IMR-90 (cell line): Measurements from ENCODE around the gene MFNG. TPM values are rescaled to one million over a fixed set of nuclear protein-coding genes. Genes with fewer than 3 reads are reported as not detected.

Experiments used
- ATAC-seq: fragments of 200-7000 bp; cut with Tn5 transposase; 2 replicates; pipeline ENCODE4 v1.9.1; 2020; ENCODE audit warnings: low read depth, mild to moderate bottlenecking, moderate library complexity
- BruUV-seq: library from RNA; stranded (reverse); fragments of 400-500 nt; replicated peaks from 2 replicates; lab custom pipeline; 2021; lab: Mats Ljungman, UMichigan
- CTCF ChIA-PET: fragments of 300-600 bp; formaldehyde crosslinking; extraction: SDS; loops from one replicate; lab custom pipeline; 2021; ENCODE audit warnings: antibody characterized with exemption; lab: Yijun Ruan, JAX
- POLR2A ChIA-PET: fragments of 300-600 bp; sonication (Branson Sonifier 250); formaldehyde crosslinking; loops from one replicate; lab custom pipeline; 2022; ENCODE audit warnings: antibody characterized with exemption; ENCODE audit not compliant: unreplicated experiment; lab: Charles Lee
- DNase-seq: peaks from one replicate; pipeline ENCODE4 v3.0.0; 2013
- H2AFZ ChIP-seq: replicated peaks from 2 replicates; pipeline ENCODE3; 2013; ENCODE audit warnings: low read length, mild to moderate bottlenecking; ENCODE audit not compliant: poor library complexity
- H2AK5ac ChIP-seq: 2 replicates; pipeline ENCODE4 v1.6.1; 2013; ENCODE audit warnings: low read depth, low read length, inconsistent platforms
- H2AK9ac ChIP-seq: replicated peaks from 2 replicates; pipeline ENCODE3; 2013; ENCODE audit warnings: mild to moderate bottlenecking, low read depth, low read length, moderate library complexity; ENCODE audit not compliant: poor library complexity
- H2BK120ac ChIP-seq: 2 replicates; pipeline ENCODE4 v1.6.1; 2013; ENCODE audit warnings: low read depth, low read length, inconsistent platforms
- H2BK15ac ChIP-seq: 3 replicates; pipeline ENCODE4 v1.6.1; 2013; ENCODE audit warnings: low read depth, low read length, inconsistent platforms
- H2BK20ac ChIP-seq: 2 replicates; pipeline ENCODE4 v1.6.1; 2013; ENCODE audit warnings: low read depth, mild to moderate bottlenecking, inconsistent platforms, low read length, moderate library complexity
- H2BK5ac ChIP-seq: 2 replicates; pipeline ENCODE4 v1.6.1; 2013; ENCODE audit warnings: mild to moderate bottlenecking, low read depth, low read length, inconsistent platforms; ENCODE audit not compliant: poor library complexity, severe bottlenecking
- H3K14ac ChIP-seq: replicated peaks from 2 replicates; pipeline ENCODE4 v1.6.1; 2013; ENCODE audit warnings: low read depth, low read length, inconsistent platforms
- H3K18ac ChIP-seq: 2 replicates; pipeline ENCODE4 v1.6.1; 2013; ENCODE audit warnings: low read depth, low read length, control low read depth
- H3K23ac ChIP-seq: 2 replicates; pipeline ENCODE4 v1.6.1; 2013; ENCODE audit warnings: low read depth, low read length, inconsistent platforms
- H3K27ac ChIP-seq: 2 replicates; pipeline ENCODE4 v1.5.1; 2013; ENCODE audit warnings: mild to moderate bottlenecking, control low read depth, low read length; ENCODE audit not compliant: insufficient read depth
- H3K27me3 ChIP-seq: 2 replicates; pipeline ENCODE4 v1.6.1; 2013; ENCODE audit warnings: low read length; ENCODE audit not compliant: control insufficient read depth, insufficient read depth
- H3K36me3 ChIP-seq: 2 replicates; pipeline ENCODE4 v1.6.1; 2013; ENCODE audit warnings: low read length, mixed read lengths; ENCODE audit not compliant: control insufficient read depth, insufficient read depth
- H3K4ac ChIP-seq: 2 replicates; pipeline ENCODE4 v1.6.1; 2013; ENCODE audit warnings: low read depth, low read length, inconsistent platforms
- H3K4me1 ChIP-seq: 2 replicates; pipeline ENCODE4 v1.6.1; 2013; ENCODE audit warnings: low read length, mixed read lengths; ENCODE audit not compliant: control insufficient read depth, insufficient read depth
- H3K4me2 ChIP-seq: 2 replicates; pipeline ENCODE4 v1.6.1; 2013; ENCODE audit warnings: low read depth, mild to moderate bottlenecking, control low read depth, low read length, moderate library complexity
- H3K4me3 ChIP-seq: 2 replicates; pipeline ENCODE4 v1.5.1; 2013; ENCODE audit warnings: low read depth, mild to moderate bottlenecking, control low read depth, low read length, moderate library complexity; ENCODE audit not compliant: insufficient read depth
- H3K56ac ChIP-seq: 2 replicates; pipeline ENCODE4 v1.6.1; 2013; ENCODE audit warnings: low read length, inconsistent platforms; ENCODE audit not compliant: insufficient read depth; ENCODE audit errors: extremely low read depth
- H3K79me1 ChIP-seq, 2 experiments: 2 replicates each; pipeline ENCODE4 v1.6.1; 2013; ENCODE audit warnings: low read length in 2 of 2, inconsistent platforms in 1 of 2, low read depth in 1 of 2
- H3K9ac ChIP-seq: 2 replicates; pipeline ENCODE4 v1.6.1; 2013; ENCODE audit warnings: low read depth, low read length, control low read depth
- H3K9me1 ChIP-seq: 2 replicates; pipeline ENCODE4 v1.6.1; 2013; ENCODE audit warnings: low read length, inconsistent platforms; ENCODE audit not compliant: insufficient read depth
- H3K9me3 ChIP-seq: 2 replicates; pipeline ENCODE4 v1.6.1; 2013; ENCODE audit warnings: low read length; ENCODE audit not compliant: control insufficient read depth, insufficient read depth
- H4K20me1 ChIP-seq: 2 replicates; pipeline ENCODE4 v1.6.1; 2013; ENCODE audit warnings: low read length, inconsistent platforms; ENCODE audit not compliant: insufficient read depth
- H4K5ac ChIP-seq: 2 replicates; pipeline ENCODE4 v1.6.1; 2013; ENCODE audit warnings: mild to moderate bottlenecking, low read depth, low read length, control low read depth
- H4K8ac ChIP-seq, 2 experiments: 2 replicates each; pipeline ENCODE4 v1.6.1; 2013; ENCODE audit warnings: low read depth in 2 of 2, low read length in 2 of 2, control low read depth in 1 of 2, inconsistent platforms in 1 of 2
- H4K91ac ChIP-seq: 2 replicates; pipeline ENCODE4 v1.6.1; 2013; ENCODE audit warnings: low read depth, low read length, inconsistent platforms; ENCODE audit not compliant: insufficient read depth
- BHLHE40 ChIP-seq: fragments of 150-350 bp; IDR thresholded peaks from 2 replicates; pipeline ENCODE4 v1.6.1; 2016; ENCODE audit warnings: mild to moderate bottlenecking, low read depth, low read length
- CEBPB ChIP-seq: IDR thresholded peaks from 2 replicates; pipeline ENCODE4 v1.6.1; 2012; ENCODE audit warnings: low read depth, low read length, improper control_type of control experiment
- CHD1 ChIP-seq: IDR thresholded peaks from 2 replicates; pipeline ENCODE4 v1.6.1; 2012; ENCODE audit warnings: low read depth, low read length, improper control_type of control experiment
- MAFK ChIP-seq: IDR thresholded peaks from 2 replicates; pipeline ENCODE4 v1.6.1; 2012; ENCODE audit warnings: low read depth, low read length, improper control_type of control experiment
- MAZ ChIP-seq: IDR thresholded peaks from 2 replicates; pipeline ENCODE4 v1.6.1; 2012; ENCODE audit warnings: low read depth, mild to moderate bottlenecking, low read length, improper control_type of control experiment, moderate library complexity, borderline replicate concordance
- MXI1 ChIP-seq: IDR thresholded peaks from 2 replicates; pipeline ENCODE4 v1.6.1; 2012; ENCODE audit warnings: low read depth, mild to moderate bottlenecking, low read length, moderate library complexity, borderline replicate concordance
- NFE2L2 ChIP-seq: fragments of 150-350 bp; IDR thresholded peaks from 2 replicates; pipeline ENCODE4 v1.6.1; 2016; ENCODE audit warnings: low read depth, mild to moderate bottlenecking, low read length
- POLR2A ChIP-seq: IDR thresholded peaks from 2 replicates; pipeline ENCODE4 v1.6.1; 2012; ENCODE audit warnings: mild to moderate bottlenecking, low read depth, low read length
- RAD21 ChIP-seq: IDR thresholded peaks from 2 replicates; pipeline ENCODE4 v1.6.1; 2012; ENCODE audit warnings: low read length, improper control_type of control experiment
- RCOR1 ChIP-seq: IDR thresholded peaks from 2 replicates; pipeline ENCODE4 v1.6.1; 2012; ENCODE audit warnings: mild to moderate bottlenecking, low read length, improper control_type of control experiment; ENCODE audit not compliant: insufficient replicate concordance
- RFX5 ChIP-seq: IDR thresholded peaks from 2 replicates; pipeline ENCODE4 v1.8.0; 2012; ENCODE audit warnings: low read depth, mild to moderate bottlenecking, low read length, moderate library complexity
- SMC3 ChIP-seq: fragments of 150-350 bp; IDR thresholded peaks from 2 replicates; pipeline ENCODE4 v1.6.1; 2016; ENCODE audit warnings: low read depth, mild to moderate bottlenecking, antibody characterized with exemption, low read length, moderate library complexity
- WGBS, 2 experiments: methylation state at CpG; one replicate each; pipeline versions ENCODE4 v1.1.5 to v1.1.7; 2013; ENCODE audit warnings: missing lambda C conversion rate in 2 of 2; ENCODE audit not compliant: insufficient read length in 1 of 2; ENCODE audit errors: extremely low coverage in 2 of 2; 5-methylcytosine and 5-hydroxymethylcytosine counted together
- dilution Hi-C: fragments of 300-500 bp; cut with HindIII; formaldehyde crosslinking; loops from one replicate; pipeline ENCODE4 v1.14.3; 2018; ENCODE audit warnings: low sequenced_read_pairs; ENCODE audit not compliant: unreplicated experiment
- in situ Hi-C: fragments of 300-500 bp; cut with MboI; formaldehyde crosslinking; loops from 3 replicates; pipeline ENCODE4 v1.14.3; 2019; ENCODE audit warnings: low sequenced_read_pairs, inconsistent platforms, mixed read lengths
- intact Hi-C: fragments of 100-400 bp; cut with micrococcal nuclease; formaldehyde crosslinking; loops from 2 replicates; pipeline ENCODE4 v1.10.0; 2022
- polyA plus RNA-seq, 3 experiments: library from polyadenylated mRNA; depleted of rRNA; stranded (reverse); fragments of >200 nt; gene quantifications; 2 replicates each; pipeline ENCODE4 v1.2.3, GENCODE V29; 2012; ENCODE audit warnings: low replicate concordance in 1 of 3
- total RNA-seq: library from RNA; depleted of rRNA; stranded (reverse); fragments of >200 nt; gene quantifications from 2 replicates; pipeline ENCODE4 v1.2.3, GENCODE V29; 2012
- TF ChIP-seq, protein P1 (sequence below): fragments of 150-350 bp; IDR thresholded peaks from 2 replicates; pipeline ENCODE4 v1.6.1; 2017; ENCODE audit warnings: mild to moderate bottlenecking, antibody characterized with exemption, low read length, low read depth
- TF ChIP-seq, protein P2 (sequence below): conservative IDR thresholded peaks from 2 replicates; pipeline ENCODE4 v1.5.1; 2012; ENCODE audit warnings: mild to moderate bottlenecking, low read depth, low read length, improper control_type of control experiment
- TF ChIP-seq, protein P3 (sequence below): fragments of 150-350 bp; IDR thresholded peaks from 2 replicates; pipeline ENCODE4 v1.6.1; 2016; ENCODE audit warnings: low read depth, mild to moderate bottlenecking, low read length, moderate library complexity, borderline replicate concordance

Gene MFNG
- total and polyA plus RNA-seq, 2 of the 4 experiments (the other 2 are of a cell fraction), result 0.15 TPM; not detected in 1

DNA sequence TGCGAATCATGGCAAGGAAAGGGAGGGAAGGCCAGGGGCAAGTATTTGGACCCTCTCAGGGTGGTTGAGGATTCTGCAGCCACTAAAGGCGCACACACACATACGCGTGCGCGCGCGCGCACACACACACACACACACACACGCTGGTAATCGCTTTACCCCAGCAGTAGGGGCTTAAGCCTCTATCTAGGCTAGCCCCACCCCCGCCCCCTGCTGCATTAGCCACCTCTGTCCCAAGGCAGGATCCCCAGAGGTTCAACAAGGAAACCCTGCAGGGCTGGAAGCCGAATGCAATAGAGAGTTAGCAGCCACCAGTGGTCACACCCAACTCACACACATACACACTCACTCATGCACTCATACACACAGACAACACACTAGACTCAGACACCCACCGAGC lies 30.3 kb downstream of the MFNG start:
- H3K4me1 ChIP-seq, result peaks cover 17% of the 10 kb centered on the region
- H2BK15ac ChIP-seq, result peak overlapping the region; percentile 63; the same call in 2 of the 3 replicates
- H2BK120ac ChIP-seq, result peak overlapping the region; percentile 89
- WGBS, 2 experiments, result 83% methylated on average over 1 of the region's 14 CpGs; no CpG with 5 or more reads in 1 of the 2 experiments
- no peaks in the 10 kb centered on the region for H3K36me3 ChIP-seq
- peak overlapping the region; percentile 55; the same call in 1 of the 2 replicates for H4K5ac ChIP-seq
- H2AK9ac ChIP-seq, result no peak overlapping the region
- peak overlapping the region; percentile 66; the same call in 1 of the 2 replicates for H3K18ac ChIP-seq
- H2BK20ac ChIP-seq, result peak overlapping the region; percentile 90
- ATAC-seq, result no peak
- intact Hi-C loops (loop anchor here (1.0 to 5.0 kb wide), 3 partner anchors 24 to 379 kb away; no protein-coding TSS in a partner anchor), dilution Hi-C loops (no loop called here), in situ Hi-C loops (loop anchor here (5.0 kb wide), 1 partner anchor 139 kb away; no protein-coding TSS in a partner anchor)
- DNase-seq, result peak; percentile 12
- peaks cover 4% of the 10 kb centered on the region; the same call in 1 of the 2 replicates for H3K27me3 ChIP-seq
- POLR2A ChIA-PET, result no interaction called here
- H2AFZ ChIP-seq, result peak overlapping the region; percentile 24
- no TSS peak for BruUV-seq
- H3K56ac ChIP-seq, result peak overlapping the region; percentile 26; the same call in 1 of the 2 replicates
- peak overlapping the region; percentile 92 for H3K14ac ChIP-seq
- no peaks in the 10 kb centered on the region for H4K20me1 ChIP-seq
- H4K8ac ChIP-seq, result peak overlapping the region; percentile 10 to 63; a peak in 3 of 4 replicates
- H3K23ac ChIP-seq, result peak overlapping the region; percentile 79; the same call in 1 of the 2 replicates
- H2BK5ac ChIP-seq, result peak overlapping the region; percentile 25
- CTCF ChIA-PET, result interaction anchor here (0.5 to 1.2 kb wide), 6 partner anchors 27 to 139 kb away, joined by 3 to 4 read pairs (median 3); no protein-coding TSS in a partner anchor
- H3K9me1 ChIP-seq, result peaks cover 14% of the 10 kb centered on the region
- H3K4ac ChIP-seq, result peak overlapping the region; percentile 90
- peak overlapping the region; percentile 65 for H2AK5ac ChIP-seq
- H3K27ac ChIP-seq, result peak overlapping the region; percentile 10; the same call in 1 of the 2 replicates
- H3K79me1 ChIP-seq, result peaks cover 0 to 3% of the 10 kb centered on the region in 2 experiments; a peak in 1 of 4 replicates
- peak overlapping the region; percentile 87 for H4K91ac ChIP-seq
- H3K4me3 ChIP-seq, result no peak overlapping the region
- no peak overlapping the region for H3K9ac ChIP-seq
- no peak overlapping the region for H3K4me2 ChIP-seq
- no peaks in the 10 kb centered on the region for H3K9me3 ChIP-seq
- TF ChIP-seq CEBPB (no peak), RFX5 (no peak), RCOR1 (no peak), CHD1 (no peak), POLR2A (no peak), SMC3 (no peak), NFE2L2 (no peak), MAFK (no peak), MAZ (no peak), MXI1 (no peak), BHLHE40 (no peak), RAD21 (no peak)
- TF ChIP-seq, protein P1, sequence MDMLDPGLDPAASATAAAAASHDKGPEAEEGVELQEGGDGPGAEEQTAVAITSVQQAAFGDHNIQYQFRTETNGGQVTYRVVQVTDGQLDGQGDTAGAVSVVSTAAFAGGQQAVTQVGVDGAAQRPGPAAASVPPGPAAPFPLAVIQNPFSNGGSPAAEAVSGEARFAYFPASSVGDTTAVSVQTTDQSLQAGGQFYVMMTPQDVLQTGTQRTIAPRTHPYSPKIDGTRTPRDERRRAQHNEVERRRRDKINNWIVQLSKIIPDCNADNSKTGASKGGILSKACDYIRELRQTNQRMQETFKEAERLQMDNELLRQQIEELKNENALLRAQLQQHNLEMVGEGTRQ, result no peak
- TF ChIP-seq, protein P2, sequence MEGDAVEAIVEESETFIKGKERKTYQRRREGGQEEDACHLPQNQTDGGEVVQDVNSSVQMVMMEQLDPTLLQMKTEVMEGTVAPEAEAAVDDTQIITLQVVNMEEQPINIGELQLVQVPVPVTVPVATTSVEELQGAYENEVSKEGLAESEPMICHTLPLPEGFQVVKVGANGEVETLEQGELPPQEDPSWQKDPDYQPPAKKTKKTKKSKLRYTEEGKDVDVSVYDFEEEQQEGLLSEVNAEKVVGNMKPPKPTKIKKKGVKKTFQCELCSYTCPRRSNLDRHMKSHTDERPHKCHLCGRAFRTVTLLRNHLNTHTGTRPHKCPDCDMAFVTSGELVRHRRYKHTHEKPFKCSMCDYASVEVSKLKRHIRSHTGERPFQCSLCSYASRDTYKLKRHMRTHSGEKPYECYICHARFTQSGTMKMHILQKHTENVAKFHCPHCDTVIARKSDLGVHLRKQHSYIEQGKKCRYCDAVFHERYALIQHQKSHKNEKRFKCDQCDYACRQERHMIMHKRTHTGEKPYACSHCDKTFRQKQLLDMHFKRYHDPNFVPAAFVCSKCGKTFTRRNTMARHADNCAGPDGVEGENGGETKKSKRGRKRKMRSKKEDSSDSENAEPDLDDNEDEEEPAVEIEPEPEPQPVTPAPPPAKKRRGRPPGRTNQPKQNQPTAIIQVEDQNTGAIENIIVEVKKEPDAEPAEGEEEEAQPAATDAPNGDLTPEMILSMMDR, result no peak
- TF ChIP-seq, protein P3, sequence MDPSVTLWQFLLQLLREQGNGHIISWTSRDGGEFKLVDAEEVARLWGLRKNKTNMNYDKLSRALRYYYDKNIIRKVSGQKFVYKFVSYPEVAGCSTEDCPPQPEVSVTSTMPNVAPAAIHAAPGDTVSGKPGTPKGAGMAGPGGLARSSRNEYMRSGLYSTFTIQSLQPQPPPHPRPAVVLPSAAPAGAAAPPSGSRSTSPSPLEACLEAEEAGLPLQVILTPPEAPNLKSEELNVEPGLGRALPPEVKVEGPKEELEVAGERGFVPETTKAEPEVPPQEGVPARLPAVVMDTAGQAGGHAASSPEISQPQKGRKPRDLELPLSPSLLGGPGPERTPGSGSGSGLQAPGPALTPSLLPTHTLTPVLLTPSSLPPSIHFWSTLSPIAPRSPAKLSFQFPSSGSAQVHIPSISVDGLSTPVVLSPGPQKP, result no peak
